NCI-H2227 (cell line): ENCODE measurements around the gene KCNA10.
"Not testable (repeated sequence)": the region's sequence is repeated elsewhere in the genome, so short reads cannot be mapped to it uniquely, and the experiment has no call there.

ENCODE experiments used
- DNase-seq: peaks from one replicate; lab custom pipeline; 2025; ENCODE audit not compliant: unreplicated experiment; lab: John Stamatoyannopoulos, UW

Gene KCNA10

DNA sequence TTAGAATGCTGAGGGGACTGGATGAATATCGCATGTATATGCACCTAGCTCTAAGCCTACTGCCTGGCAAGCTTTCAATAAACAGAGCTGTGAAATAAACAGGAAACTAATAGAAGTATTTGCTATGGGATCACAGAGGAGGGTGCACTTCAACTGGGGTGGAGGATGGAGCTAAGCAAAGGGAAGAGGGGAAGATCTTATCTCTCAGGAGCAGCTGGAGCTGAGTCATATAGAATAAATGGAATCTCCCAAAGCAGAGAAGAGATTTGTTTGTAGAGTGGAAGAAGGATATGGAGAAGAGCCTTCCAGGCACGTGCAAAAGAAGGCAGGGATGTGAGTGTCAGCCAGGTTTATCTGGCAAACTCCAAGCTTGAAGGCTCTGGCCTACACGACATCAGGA lies 17.0 kb upstream of the KCNA10 start:
- no peak for DNase-seq

DNA sequence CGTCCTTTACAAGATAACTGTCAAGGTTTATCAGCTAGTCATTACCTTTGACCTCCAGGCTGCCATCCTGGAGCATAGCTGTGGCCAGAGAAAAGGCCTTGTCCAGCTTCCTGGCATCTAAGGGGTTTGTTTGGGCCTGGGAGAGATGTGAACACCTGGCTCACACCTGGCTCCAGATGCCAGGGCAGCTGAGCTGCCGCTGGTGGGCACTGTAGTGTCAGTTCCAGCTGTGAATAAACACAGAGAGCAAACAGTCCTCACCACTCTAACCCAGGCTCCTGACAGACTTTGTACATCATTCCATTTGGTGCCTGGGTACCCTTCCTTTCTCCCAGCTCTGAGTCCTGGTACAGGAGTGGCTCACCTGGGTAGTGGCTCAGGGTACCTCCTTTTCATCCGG lies 14.3 kb upstream of the KCNA10 start:
- DNase-seq, result no peak

DNA sequence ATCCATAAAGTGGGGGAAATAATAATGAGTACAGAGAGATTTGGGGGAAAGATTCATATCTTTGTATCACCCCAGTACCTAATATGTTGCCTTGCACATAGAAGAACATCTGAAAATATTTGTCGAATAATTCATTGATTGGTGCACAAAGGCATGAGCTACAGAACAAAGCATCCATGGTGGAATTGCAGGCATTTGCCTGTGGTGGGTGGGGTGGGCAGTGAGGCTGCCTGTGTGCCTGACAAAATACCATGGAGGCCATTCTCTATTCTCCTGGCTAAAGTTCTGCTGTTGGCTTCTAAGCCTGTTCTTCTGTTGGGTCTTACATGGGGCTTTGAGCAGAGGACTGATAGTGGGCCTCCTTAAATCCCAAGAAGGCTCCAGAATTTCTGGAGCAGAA lies 10.0 kb upstream of the KCNA10 start:
- no peak for DNase-seq

DNA sequence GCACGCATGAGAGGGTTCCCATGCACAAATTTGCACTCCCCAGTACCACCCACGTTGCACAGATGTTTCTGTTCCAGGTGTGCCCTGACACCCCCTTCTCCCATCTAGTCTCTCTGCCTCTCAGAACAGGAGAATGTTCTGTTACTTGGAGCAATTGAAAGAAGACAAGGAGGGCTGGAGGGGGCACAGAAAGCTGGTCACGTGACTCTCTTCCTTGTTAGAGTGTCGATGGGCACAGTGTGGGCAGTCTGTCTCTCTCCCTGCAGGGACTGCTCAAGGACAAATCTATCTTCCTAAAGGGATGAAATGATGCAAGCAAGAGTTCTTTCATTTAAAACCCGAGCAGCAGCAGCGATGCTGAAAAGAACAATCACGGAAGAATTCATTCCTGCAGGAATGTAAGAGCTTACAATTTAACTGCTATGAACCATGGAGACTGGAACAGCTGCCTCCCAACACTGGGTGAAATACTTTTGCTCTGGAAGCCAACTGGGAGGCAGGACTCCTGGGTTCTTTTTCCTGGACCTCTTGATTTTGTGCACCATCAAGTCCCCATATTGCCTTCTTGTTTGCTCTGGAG lies 7.3 kb upstream of the KCNA10 start:
- DNase-seq, result no peak

DNA sequence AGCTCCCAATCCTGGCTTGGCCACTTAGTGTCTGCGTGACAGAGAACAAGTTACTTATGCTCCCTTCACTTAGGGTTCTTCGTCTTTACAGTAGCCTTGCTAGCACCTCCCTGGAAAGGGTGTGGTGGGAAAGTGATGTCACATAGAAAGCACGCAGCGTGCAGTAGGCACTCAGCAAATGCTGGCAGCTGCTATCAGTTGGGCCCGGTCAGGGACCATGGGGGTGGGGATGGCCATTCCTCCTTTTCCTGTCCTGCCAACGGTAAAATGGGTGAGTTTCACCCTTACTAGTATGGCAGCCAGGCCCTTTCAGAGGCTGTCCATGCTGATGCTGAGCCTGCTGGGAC lies 6.2 kb upstream of the KCNA10 start:
- no peak for DNase-seq

DNA sequence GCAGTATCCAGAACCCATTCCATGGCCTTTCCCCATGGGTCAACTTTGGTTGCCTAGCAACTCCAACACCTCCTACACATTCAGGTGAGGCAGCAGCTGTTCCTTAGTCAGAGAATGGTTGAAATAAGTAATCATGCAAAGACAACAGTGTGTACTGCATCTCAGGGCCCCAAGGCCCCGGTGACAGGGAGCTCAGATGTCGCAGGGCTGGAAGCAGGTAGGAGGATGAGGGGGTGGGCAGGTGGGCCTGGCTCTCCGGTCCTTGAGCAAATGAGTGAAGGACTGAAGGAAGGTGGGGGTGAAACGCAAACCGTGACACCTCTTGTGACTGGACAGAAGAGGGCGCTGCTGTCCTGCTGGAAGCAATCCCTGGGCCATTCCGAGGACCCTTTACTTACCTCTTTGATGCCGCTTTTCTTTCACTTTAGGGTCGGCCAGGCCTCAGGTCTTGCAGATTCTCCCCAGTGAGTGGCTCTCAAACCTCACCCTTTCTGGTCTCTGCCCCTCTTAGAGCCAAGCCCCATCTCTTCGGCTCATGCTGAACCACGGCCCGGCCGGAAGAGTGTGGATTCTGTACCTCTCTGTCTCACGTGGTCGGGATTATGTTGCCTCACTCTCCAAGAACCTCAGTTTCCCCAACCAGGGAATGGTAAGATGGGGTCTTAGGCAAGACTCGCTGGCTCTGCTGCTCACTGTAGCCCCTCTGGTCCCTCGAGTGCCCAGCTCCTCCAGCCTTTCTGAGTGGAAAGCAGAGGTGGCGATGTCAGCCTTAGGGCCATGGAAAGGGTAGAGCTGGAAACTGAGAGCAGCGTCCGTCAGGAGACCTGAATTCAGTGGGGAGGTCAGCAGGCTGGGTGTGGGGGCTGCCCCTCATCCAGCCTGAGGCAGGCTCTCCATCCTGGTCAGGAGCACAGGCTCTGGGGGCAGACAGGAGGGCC lies 5.6 kb upstream of the KCNA10 start:
- DNase-seq, result peak; percentile 77

DNA sequence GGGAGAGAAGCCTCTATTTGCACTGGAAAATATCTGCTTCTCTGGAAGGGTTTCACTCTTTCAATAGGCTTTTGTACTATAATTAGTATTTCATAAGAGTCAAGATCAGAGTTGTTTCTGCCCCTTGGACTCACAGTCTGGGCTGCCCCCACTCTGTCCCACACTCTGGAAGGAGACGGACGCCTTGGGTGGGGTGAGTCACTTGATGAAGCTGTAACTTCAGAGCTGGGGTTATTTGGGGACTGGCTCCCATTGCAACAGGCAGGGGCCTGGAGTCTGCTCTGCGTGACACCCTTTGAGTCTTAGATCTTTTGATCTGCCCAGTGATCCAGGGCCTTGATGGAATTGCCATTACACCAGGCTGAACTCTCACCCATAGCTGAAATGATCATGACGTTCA lies 4.0 kb upstream of the KCNA10 start:
- no peak for DNase-seq

DNA sequence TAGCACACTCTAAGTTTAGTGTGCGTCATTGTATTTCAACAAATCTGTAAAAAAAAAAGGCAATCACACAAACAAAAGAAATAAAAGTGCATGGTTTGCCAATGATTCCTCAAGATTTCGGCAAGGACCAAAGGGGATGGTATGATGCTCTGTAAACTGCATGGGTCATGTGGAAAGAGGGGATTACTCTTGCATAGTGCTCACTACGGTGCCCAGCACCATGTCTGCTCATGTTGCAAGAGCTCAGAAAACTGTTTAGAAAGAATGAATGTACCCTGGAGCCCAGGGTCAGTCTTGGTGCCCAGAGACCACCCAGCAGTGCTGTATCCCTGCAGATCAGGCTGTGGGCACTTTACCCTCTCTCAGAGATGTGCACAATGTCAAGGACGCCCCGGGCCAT lies 3.6 kb upstream of the KCNA10 start:
- DNase-seq, result no peak

DNA sequence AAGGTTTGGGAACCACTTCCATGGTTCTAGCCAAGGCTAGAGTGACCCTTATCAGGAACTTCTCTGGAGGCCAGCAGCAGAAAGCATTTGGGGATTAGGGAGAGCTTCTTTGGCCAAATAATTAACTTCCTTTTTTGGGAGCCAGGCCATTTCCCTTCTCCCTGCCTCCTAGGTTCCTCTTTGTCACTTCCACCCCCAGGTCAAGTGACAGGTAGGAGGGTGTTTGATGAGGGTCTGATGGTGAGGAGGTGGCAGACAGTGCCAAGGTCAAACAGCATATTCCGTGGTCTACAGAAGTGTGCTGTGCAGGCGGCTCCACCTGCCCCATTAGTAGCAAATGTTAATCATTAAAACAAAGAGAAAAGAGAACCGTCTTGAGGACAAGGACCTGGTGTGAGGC lies 1.9 kb upstream of the KCNA10 start:
- DNase-seq, result no peak

DNA sequence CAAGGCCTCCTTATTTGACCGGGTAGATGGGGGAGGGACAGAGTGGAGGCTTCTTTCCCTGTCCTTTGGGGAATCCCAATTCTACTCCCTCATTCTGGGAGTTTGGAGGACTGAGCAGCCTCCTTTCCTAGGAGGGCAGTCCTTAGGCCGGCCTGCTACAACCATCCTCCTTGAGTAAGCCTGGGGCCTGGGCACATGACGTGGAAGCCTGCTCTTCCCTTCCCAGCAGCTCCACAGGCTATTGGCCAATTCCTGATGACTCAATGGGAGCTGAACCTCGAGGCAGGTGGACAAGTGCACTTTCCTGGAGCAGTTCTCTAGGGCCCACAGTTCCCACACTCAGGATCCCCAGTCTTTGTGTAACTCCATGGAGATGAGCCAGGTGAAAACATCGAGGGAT lies 3.1 kb downstream of the KCNA10 start:
- no peak for DNase-seq

DNA sequence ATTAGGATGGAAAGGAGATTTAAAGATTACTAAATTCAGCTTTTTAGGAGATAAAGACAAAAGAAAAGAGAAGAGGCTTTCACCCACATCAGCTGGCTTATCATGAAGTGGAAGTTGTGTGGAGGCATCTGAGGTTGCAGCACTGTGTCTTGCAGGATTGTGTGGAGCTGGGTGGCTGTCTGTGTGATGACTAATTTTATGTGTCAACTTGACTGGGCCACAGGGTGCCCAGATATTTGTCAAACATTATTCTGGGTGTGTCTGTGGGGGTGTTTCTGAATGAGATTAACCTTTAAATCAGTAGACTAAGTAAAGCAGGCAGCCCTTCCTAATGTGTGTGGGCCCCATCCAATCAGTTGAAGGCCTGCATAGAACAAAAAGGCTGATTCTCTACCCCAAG lies 3.9 kb downstream of the KCNA10 start:
- no peak for DNase-seq

DNA sequence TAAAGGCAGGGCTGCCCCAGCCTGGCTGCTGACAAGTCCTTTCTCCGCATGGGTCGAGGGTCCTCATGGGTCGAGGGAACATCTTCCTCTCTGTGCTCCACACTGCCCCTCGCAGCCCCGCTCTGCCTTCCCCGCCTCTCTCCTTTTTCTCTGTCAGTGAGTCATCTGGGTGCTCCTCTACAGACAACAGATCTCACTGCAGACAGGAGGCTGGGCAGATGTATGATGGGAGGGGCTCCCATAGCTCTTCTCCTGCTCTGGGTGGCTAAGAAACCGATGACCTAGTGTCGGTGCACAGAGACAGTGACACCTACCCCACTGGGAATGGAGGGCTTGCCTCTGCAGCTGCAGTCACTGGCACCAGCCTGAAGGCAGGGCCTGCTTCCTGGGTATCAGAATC lies 5.5 kb downstream of the KCNA10 start:
- peak; percentile 64 for DNase-seq

DNA sequence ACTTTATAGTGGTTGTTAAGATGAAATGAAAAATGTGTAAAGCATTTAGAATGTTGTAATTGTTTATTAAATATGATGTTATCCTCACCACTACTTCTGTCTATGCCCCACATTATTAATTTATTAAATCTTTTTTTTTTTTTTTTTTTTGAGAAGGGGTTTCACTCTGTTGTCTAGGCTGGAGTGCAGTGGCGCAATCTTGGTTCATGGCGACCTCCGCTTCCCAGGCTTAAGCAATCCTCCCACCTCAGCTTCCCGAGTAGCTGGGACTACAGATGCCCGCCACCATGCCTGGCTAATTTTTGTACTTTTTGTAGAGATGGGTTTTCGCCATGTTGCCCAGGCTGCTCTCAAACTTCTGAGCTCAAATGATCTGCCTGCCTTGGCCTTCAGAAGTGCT lies 7.5 kb downstream of the KCNA10 start:
- DNase-seq, result no peak

DNA sequence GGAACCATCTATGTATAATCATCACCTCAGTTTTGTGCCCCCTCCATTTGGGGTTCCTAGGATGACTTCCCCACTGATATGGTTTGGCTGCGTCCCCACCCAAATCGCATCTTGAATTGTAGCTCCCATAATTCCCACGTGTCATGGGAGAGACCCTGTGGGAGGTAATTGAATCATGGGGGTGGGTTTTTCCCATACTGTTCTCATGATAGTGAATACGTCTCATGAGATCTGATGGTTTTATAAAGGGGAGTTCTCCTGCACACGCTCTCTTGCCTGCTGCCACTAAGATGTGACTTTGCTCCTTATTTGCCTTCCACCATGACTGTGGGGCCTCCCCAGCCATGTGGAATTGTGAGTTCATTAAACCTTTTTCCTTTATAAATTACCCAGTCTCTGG lies 8.1 kb downstream of the KCNA10 start:
- DNase-seq, result not testable (repeated sequence)

DNA sequence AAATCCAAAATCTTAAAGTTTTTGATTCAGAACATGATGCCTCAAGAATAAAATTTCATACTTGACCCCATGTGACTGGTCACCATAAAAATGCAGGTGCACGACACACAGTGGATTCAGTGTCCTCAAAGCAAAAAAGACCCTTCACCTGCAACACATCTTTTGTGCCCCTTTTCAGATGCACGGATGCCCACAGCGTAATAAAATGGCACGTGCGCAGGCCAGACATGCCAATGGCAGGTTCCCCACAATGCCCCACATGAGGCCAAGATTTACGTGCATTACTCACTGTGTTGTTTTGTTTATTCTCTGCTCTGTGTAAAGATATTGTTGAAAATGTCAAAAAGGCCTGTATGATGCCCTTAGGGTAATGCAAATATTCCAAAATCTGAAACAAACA lies 9.3 kb downstream of the KCNA10 start:
- no peak for DNase-seq

DNA sequence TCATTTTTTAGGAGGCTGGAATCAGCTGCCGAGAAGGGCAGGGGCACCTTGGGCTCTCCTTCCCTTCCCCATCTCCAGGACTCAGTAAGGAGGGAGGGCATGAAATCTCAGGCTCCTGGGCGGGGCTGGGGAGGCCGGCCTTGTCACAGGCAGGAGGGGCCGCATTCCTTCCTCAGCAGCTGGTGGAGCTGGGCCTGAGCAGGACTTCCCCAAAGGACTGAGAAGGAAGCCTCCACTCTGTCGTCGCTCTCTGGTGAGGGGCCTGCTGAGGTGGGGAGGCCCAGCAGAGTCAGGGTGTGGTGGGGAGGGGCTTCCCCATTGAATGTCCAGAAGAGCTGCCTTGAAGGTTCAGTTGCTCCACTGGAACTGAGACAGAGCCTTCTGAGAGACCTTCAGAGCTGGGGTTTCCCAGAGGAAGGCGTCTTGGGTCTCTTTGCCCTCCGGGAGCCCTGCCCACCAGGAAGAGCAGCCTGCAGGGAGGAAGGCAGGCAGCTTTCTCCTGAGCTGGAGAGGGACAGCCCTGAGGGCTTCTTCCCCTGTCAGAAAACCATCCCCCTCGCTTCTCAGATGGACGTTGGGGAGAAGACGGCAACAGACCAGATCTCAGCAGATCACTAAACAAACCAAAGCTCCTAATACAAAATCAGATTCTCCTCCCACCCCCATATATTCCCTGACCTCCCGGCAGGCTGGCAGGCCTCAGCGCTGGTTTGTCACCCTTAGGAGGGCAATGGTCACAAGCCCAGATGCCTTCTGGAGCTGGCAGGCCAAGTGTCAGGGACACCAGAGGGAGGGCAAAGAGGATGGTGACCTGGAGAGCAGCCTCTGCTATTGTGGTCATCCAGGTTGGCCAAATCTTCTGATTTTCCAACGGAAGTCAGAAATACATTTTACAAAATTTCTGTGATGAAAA lies 10.7 kb downstream of the KCNA10 start:
- DNase-seq, result no peak

DNA sequence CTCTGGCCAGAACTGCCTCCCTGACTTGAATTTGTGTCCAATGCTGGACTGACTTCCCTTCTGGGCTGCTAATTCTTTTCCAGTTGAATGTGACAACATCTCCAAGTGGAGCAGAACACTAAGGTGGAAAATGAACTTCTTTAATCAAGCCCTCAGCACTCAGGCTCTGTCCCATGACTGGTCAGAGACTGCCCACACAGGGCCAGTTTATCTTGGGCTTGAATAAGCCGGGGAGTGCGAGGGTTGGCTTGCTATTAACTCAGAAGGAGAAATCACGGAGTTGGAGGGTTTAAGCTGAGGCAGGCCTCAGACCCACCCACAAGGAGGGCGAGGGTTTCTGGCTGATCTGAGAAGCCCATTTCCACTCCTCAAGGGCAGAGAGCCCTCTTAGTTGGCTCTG lies 12.4 kb downstream of the KCNA10 start:
- DNase-seq, result no peak

DNA sequence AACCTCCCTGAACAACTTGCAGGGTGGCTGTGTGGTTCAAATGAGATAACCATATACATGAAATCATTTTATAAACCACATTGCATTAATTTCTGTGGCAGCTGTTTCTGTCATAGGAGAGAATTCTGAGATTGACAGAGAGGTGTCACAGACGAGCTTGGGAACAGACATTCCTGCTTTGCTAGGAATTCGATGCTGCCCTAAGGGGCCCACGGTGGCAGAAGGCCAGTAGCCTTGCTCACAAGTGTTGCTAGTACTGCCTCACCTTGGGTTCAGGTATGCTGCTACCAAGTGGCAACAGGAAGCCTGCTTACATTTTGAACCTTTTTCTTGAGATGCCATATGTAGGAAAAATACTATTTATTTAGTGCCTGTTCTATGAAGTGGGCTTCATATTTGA lies 13.4 kb downstream of the KCNA10 start:
- no peak for DNase-seq

DNA sequence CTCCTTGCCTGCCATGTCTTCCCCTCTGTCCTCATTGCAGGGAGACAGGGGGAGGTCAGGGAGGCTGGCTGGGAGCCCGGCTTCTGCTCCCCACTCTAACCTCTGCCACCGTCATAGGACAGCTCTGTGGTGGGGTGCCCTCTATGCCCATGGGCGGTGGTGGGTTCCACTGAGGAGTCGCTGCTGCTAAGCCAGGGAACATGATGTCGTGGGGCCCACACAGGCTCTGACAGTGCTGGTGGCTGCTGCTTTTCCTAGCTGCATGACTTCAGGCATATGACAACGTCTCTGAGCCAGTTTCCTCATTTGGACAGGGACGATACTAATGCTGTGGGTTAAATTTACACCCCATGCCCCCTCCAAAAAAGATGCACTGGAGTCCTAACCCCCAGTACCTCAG lies 14.7 kb downstream of the KCNA10 start:
- DNase-seq, result no peak

DNA sequence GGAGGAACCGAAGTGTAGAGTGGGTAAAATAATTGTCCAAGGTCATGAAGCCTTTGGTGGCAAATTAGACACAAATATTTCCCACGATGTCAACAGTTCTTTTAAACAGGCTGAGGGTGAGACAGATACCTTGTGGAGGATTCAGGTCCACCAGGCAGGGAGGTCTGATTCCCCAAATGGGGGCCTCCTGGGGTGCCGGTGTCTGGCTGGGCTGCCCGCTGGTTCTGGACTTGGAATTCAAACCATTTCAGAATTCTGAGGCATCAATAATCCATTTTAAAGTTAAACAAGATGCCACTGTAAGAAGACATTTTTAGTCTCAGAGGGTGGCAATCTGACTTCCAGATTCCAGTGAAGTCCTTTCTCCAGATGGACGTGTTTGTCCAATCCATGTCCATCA lies 15.5 kb downstream of the KCNA10 start:
- DNase-seq, result no peak

DNA sequence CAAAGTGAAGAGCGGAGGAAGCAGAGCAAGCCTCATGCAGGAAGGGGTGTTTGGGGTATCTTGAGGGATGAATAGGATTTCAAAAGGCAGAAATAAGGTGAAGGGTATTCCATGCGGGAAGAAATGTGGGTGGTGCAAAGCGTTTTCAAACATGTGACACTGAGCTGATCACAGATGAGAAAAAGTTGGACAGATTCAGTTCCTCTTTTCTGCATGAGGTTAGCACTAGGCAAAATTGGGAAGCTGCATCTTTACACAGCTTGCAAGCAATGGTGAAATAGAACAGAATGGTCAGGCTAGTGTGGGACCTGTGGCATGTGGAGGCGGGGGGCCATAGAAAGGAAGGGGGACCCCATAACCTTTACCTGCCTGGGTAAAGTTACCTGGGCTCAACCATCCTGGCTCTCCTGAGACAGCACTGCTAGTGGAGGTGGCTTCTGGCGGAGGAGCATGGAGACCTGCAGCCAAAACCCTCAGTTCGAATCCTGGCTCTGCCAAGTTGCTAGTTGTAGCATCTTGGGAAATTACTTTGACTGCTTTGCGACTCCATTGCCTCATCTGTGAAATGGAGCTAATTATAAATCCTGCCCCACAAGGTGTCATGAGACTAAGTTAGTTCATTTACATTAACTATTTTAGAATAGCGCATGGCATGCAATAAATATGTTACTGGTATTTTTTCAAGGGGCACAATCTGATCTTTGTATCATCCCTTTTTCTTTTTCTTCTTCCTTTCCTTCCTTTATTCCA lies 16.4 kb downstream of the KCNA10 start:
- no peak for DNase-seq
